GM12891 (cell line): ENCODE results near the gene SPCS3.

Experiments used
- PAX5 ChIP-seq: IDR thresholded peaks from 2 replicates; pipeline ENCODE4 v1.6.1; 2011; ENCODE audit warnings: low read length, moderate library complexity, mild to moderate bottlenecking; ENCODE audit not compliant: insufficient read depth, severe bottlenecking
- POLR2A ChIP-seq: IDR thresholded peaks from 2 replicates; pipeline ENCODE4 v1.6.1; 2011; ENCODE audit warnings: low read depth, low read length, control low read depth

DNA sequence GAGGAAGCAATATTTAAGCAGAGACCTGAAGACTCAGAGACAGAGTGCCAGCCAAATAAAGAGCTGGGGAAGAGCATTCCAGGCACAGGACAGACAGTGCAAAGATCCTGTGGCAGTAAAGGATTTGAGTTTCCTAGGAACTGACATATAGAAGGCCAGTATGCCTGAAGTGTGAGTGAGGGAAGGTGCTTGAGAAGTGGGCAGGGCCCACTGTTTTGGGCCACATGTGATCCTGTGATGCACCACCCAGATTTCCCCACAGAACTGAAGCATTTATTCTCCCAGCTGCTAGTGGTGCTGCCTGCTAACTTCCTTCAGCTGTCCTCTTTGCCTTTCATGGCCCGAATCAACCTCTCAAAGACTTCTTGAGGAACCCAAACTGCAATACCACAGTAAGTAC, 26.8 kb upstream of the SPCS3 start:
- no peak for TF ChIP-seq POLR2A
- no peak for TF ChIP-seq PAX5
